CD14-positive monocyte (primary cell): ENCODE measurements around the gene CABLES2. TPM values are rescaled to one million over a fixed set of nuclear protein-coding genes. Genes with fewer than 3 reads are reported as not detected.

Experiments
- DNase-seq, 3 donors: peaks; one replicate each; pipeline ENCODE4 v3.0.0-alpha.2; 2011 to 2022
- H2AFZ ChIP-seq: 2 replicates; pipeline ENCODE4 v1.6.0; 2012; ENCODE audit warnings: mild to moderate bottlenecking, low read depth, low read length, inconsistent platforms; ENCODE audit not compliant: insufficient read depth, poor library complexity, severe bottlenecking
- H3K27ac ChIP-seq, 2 donors: 1 replicate in 1 of 2; 2 replicates in 1 of 2; pipeline ENCODE4 v1.5.1; 2012 to 2013; ENCODE audit warnings: low read length in 2 of 2, control low read depth in 1 of 2, inconsistent platforms in 1 of 2, low read depth in 1 of 2, mild to moderate bottlenecking in 1 of 2
- H3K27me3 ChIP-seq, 2 donors: one replicate each; pipeline versions ENCODE4 v1.6.0 to v1.6.1; 2011 to 2013; ENCODE audit warnings: low read length in 2 of 2; ENCODE audit not compliant: control insufficient read depth in 2 of 2, insufficient read depth in 2 of 2
- H3K36me3 ChIP-seq, 2 donors: replicated peaks in 1 of 2; 1 replicate in 1 of 2; 2 replicates in 1 of 2; pipeline versions ENCODE4 v1.5.1 to v1.6.1; 2012 to 2013; ENCODE audit warnings: low read length in 2 of 2, control low read depth in 1 of 2, inconsistent platforms in 1 of 2, mild to moderate bottlenecking in 1 of 2; ENCODE audit not compliant: insufficient read depth in 2 of 2, control insufficient read depth in 1 of 2
- H3K4me1 ChIP-seq, 2 donors: 1 replicate in 1 of 2; 2 replicates in 1 of 2; pipeline versions ENCODE4 v1.5.1 to v1.6.1; 2012 to 2013; ENCODE audit warnings: low read length in 2 of 2, control low read depth in 1 of 2, inconsistent platforms in 1 of 2, mild to moderate bottlenecking in 1 of 2, moderate library complexity in 1 of 2; ENCODE audit not compliant: insufficient read depth in 2 of 2, control insufficient read depth in 1 of 2
- H3K4me2 ChIP-seq: replicated peaks from 2 replicates; pipeline ENCODE3; 2012; ENCODE audit warnings: low read length, moderate library complexity, mild to moderate bottlenecking; ENCODE audit not compliant: poor library complexity, severe bottlenecking; ENCODE audit errors: extremely low read depth
- H3K4me3 ChIP-seq, 3 experiments: fragments of 200-600 bp in 1 of 3; sonication (generic) in 1 of 3; replicated peaks in 1 of 3; 1 replicate in 2 of 3; 2 replicates in 1 of 3; pipeline ENCODE4 v1.5.1; 2011 to 2013; ENCODE audit warnings: low read length in 3 of 3, mild to moderate bottlenecking in 3 of 3, control low read depth in 2 of 3, low read depth in 2 of 3, inconsistent platforms in 1 of 3, moderate library complexity in 1 of 3
- H3K79me2 ChIP-seq: 2 replicates; pipeline ENCODE4 v1.6.0; 2012; ENCODE audit warnings: mild to moderate bottlenecking, control low read depth, inconsistent platforms, low read length, moderate library complexity; ENCODE audit not compliant: insufficient read depth
- H3K9ac ChIP-seq: 2 replicates; pipeline ENCODE4 v1.6.0; 2017; ENCODE audit warnings: low read length, mild to moderate bottlenecking; ENCODE audit not compliant: insufficient read depth, poor library complexity, severe bottlenecking
- H3K9me3 ChIP-seq, 2 donors: replicated peaks in 1 of 2; 1 replicate in 1 of 2; 2 replicates in 1 of 2; pipeline versions ENCODE4 v1.5.1 to v1.6.1; 2012 to 2013; ENCODE audit warnings: low read length in 2 of 2, control low read depth in 1 of 2; ENCODE audit not compliant: control insufficient read depth in 1 of 2, insufficient read depth in 1 of 2
- H4K20me1 ChIP-seq: 2 replicates; pipeline ENCODE4 v1.6.0; 2012; ENCODE audit warnings: mild to moderate bottlenecking, low read length, control low read depth, moderate library complexity; ENCODE audit not compliant: insufficient read depth
- H3K27ac Mint-ChIP-seq, 7 donors: one replicate each; pipeline ENCODE4 v1.8.0; 2020; ENCODE audit warnings: mild to moderate bottlenecking in 7 of 7, mixed read lengths in 7 of 7, moderate library complexity in 6 of 7, inconsistent platforms in 2 of 7
- H3K27me3 Mint-ChIP-seq, 3 donors: one replicate each; pipeline ENCODE4 v1.8.0; 2021 to 2022; ENCODE audit warnings: low read depth in 3 of 3, mild to moderate bottlenecking in 3 of 3, mixed read lengths in 3 of 3, moderate library complexity in 3 of 3, inconsistent platforms in 1 of 3
- H3K36me3 Mint-ChIP-seq, 2 donors: one replicate each; pipeline ENCODE4 v1.8.0; 2020; ENCODE audit warnings: mixed read lengths in 2 of 2, inconsistent platforms in 1 of 2, mild to moderate bottlenecking in 1 of 2
- H3K4me1 Mint-ChIP-seq: one replicate; pipeline ENCODE4 v1.8.0; 2020; ENCODE audit warnings: mild to moderate bottlenecking, mixed read lengths
- H3K4me3 Mint-ChIP-seq, 2 donors: one replicate each; pipeline ENCODE4 v1.8.0; 2020; ENCODE audit warnings: mild to moderate bottlenecking in 2 of 2, mixed read lengths in 2 of 2, moderate library complexity in 1 of 2
- H3K9me3 Mint-ChIP-seq, 7 donors: one replicate each; pipeline ENCODE4 v1.8.0; 2020 to 2022; ENCODE audit warnings: mixed read lengths in 7 of 7, mild to moderate bottlenecking in 6 of 7, moderate library complexity in 6 of 7, inconsistent platforms in 2 of 7
- CTCF ChIP-seq: fragments of 200-600 bp; IDR thresholded peaks from one replicate; pipeline ENCODE4 v1.8.0; 2022; ENCODE audit warnings: antibody characterized with exemption, mild to moderate bottlenecking
- WGBS: methylation state at CpG from one replicate; pipeline ENCODE4 v1.1.5; 2013; ENCODE audit warnings: missing lambda C conversion rate; ENCODE audit not compliant: insufficient coverage; 5-methylcytosine and 5-hydroxymethylcytosine counted together
- intact Hi-C, 2 donors: fragments of 100-400 bp; cut with micrococcal nuclease; formaldehyde crosslinking; loops; one replicate each; pipeline versions ENCODE4 v1.15.0 to v1.15.1; 2023
- polyA plus RNA-seq, 3 donors: library from polyadenylated mRNA; depleted of rRNA in 1 of 3; unstranded in 2 of 3; stranded (reverse) in 1 of 3; fragments of 300-500 nt in 2 of 3; fragments of >200 nt in 1 of 3; fragmentation: Illumina TruSeq in 2 of 3; gene quantifications; 1 replicate in 2 of 3; 2 replicates in 1 of 3; pipeline ENCODE4 v1.2.3, GENCODE V29; 2012 to 2021

The CABLES2 gene
- polyA plus RNA-seq, 3 donors, result 0.60 to 4.0 (median 0.61) TPM

DNA sequence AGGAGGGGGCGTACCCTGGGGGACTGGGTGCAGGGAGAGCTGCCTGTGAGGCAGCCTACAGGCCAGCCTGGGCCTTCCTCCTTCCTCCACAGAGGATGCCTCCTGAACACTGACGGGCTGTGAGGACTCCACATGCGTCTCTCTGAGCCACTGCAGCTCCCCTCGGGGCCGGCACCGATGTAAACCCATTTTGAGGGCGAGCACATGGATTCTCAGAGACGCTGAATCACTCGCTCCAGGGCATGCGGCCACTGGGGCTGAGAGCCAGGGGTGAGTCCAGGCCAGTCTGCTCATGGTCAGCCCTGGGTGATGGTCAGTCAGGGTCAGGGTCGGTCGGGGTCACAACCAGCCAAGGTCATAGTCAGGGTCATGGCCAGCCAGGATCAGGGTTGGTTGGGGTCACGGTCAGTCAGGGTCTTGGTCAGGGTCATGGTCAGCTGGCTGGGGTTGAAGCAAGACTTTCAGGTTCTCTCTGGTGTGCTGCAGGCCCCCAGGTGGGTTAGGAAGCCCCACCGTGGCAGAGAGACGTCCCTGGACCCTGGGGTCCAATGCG is 35.0 kb upstream of the CABLES2 start:
- intact Hi-C loops, result no loop called here
- no peaks in the 10 kb centered on the region for H3K9me3 ChIP-seq
- Mint-ChIP-seq H3K27me3 (peaks cover 6 to 13% (median 8%) of the 10 kb centered on the region in 3 donors), H3K27ac (peak overlapping the region in 1 of 7 donors; percentile 40), H3K36me3 (no peaks in the 10 kb centered on the region), H3K4me3 (no peak overlapping the region), H3K4me1 (no peaks in the 10 kb centered on the region), H3K9me3 (peaks cover 0 to 2% (median 0%) of the 10 kb centered on the region in 7 donors)
- no peak overlapping the region for H3K4me3 ChIP-seq
- H3K4me2 ChIP-seq, result no peak overlapping the region
- H3K27ac ChIP-seq, result no peak overlapping the region
- no peak for TF ChIP-seq CTCF
- DNase-seq, result no peak
- H3K36me3 ChIP-seq, result no peaks in the 10 kb centered on the region
- H3K9ac ChIP-seq, result no peak overlapping the region
- H3K27me3 ChIP-seq, result no peaks in the 10 kb centered on the region
- H3K79me2 ChIP-seq, result no peaks in the 10 kb centered on the region
- H2AFZ ChIP-seq, result no peak overlapping the region
- H4K20me1 ChIP-seq, result no peaks in the 10 kb centered on the region
- 92% methylated on average over 12 of the region's 16 CpGs for whole genome bisulfite sequencing
- H3K4me1 ChIP-seq, result no peaks in the 10 kb centered on the region

- Mint-ChIP-seq H3K36me3 (no peaks in the 10 kb centered on the region), H3K9me3 (peaks cover 0 to 2% (median 0%) of the 10 kb centered on the region in 7 donors), H3K4me1 (no peaks in the 10 kb centered on the region), H3K4me3 (no peak overlapping the region), H3K27ac (no peak overlapping the region), H3K27me3 (peaks cover 12 to 21% (median 15%) of the 10 kb centered on the region in 3 donors)
- Histone ChIP-seq H3K27me3 (no peaks in the 10 kb centered on the region), H3K4me2 (no peak overlapping the region), H3K79me2 (no peaks in the 10 kb centered on the region), H3K4me3 (no peak overlapping the region), H3K4me1 (no peaks in the 10 kb centered on the region), H3K27ac (no peak overlapping the region), H2AFZ (no peak overlapping the region), H4K20me1 (no peaks in the 10 kb centered on the region), H3K36me3 (no peaks in the 10 kb centered on the region), H3K9ac (no peak overlapping the region), H3K9me3 (no peaks in the 10 kb centered on the region)
- intact Hi-C loops, result no loop called here
- TF ChIP-seq CTCF, result no peak
- DNase-seq, result peak in 2 of 3 donors; percentile 22
- 47% methylated on average over 4 of the region's 5 CpGs for WGBS
Measured at GRCh38 chr20:62439218-62439617, 32.1 kb upstream of the CABLES2 start.
